A549 (cell line): ENCODE data around the gene STK33. TPM values are rescaled to one million over a fixed set of nuclear protein-coding genes. Genes with fewer than 3 reads are reported as not detected.

Source experiments
- ATAC-seq, 2 experiments: fragments of 200-7000 bp in 1 of 2; fragments of >200 bp in 1 of 2; cut with Nextera tagmentation in 1 of 2; cut with Tn5 transposase in 1 of 2; 3 replicates each; pipeline versions ENCODE4 v1.8.0 to v1.9.1; 2018 to 2020; ENCODE audit warnings: mild to moderate bottlenecking in 1 of 2, moderate library complexity in 1 of 2
- CTCF ChIA-PET: fragments of 300-600 bp; sonication (Branson Sonifier 250); formaldehyde crosslinking; extraction: SDS; loops from one replicate; lab custom pipeline; 2021; ENCODE audit warnings: antibody characterized with exemption, inconsistent platforms; lab: Yijun Ruan, JAX
- POLR2A ChIA-PET: fragments of 350-600 bp; formaldehyde crosslinking; extraction: SDS; loops from one replicate; lab custom pipeline; 2021; ENCODE audit warnings: antibody characterized with exemption, inconsistent platforms; lab: Yijun Ruan, JAX
- DNase-seq, 2 experiments: peaks; one replicate each; pipeline versions ENCODE4 v3.0.0 to v3.0.0-alpha.2; 2011 to 2016; ENCODE audit warnings: low read depth in 1 of 2, low spot score in 1 of 2
- FAIRE-seq: peaks from 2 replicates; lab custom pipeline; 2011; peaks lifted over from hg19 to GRCh38; lab: Jason Lieb, UNC
- H3K27ac ChIP-seq, 2 experiments: fragments of >200 bp; sonication (Bioruptor Twin); formaldehyde crosslinking; 3 replicates each; pipeline ENCODE4 v1.5.1; 2016 to 2017
- H3K4me1 ChIP-seq: fragments of >200 bp; sonication (Bioruptor Twin); formaldehyde crosslinking; 3 replicates; pipeline ENCODE4 v1.6.1; 2016
- H3K4me2 ChIP-seq: fragments of >200 bp; sonication (Bioruptor Twin); formaldehyde crosslinking; 3 replicates; pipeline ENCODE4 v1.6.1; 2016
- H3K4me3 ChIP-seq: fragments of >200 bp; sonication (Bioruptor Twin); formaldehyde crosslinking; 3 replicates; pipeline ENCODE4 v1.5.1; 2016
- H3K9me3 ChIP-seq: fragments of >200 bp; sonication (Bioruptor Twin); formaldehyde crosslinking; 3 replicates; pipeline ENCODE4 v1.6.1; 2016
- CHD2 ChIP-seq: fragments of 150-350 bp; IDR thresholded peaks from 2 replicates; pipeline ENCODE4 v1.6.1; 2014; ENCODE audit warnings: low read length; ENCODE audit not compliant: partially characterized antibody
- E2F6 ChIP-seq: IDR thresholded peaks from 2 replicates; pipeline ENCODE4 v1.6.1; 2012; ENCODE audit warnings: low read depth, borderline replicate concordance
- EHF ChIP-seq: fragments of 250-450 bp; sonication (Bioruptor Pico); IDR thresholded peaks from 2 replicates; pipeline ENCODE4 v1.5.0; 2020; ENCODE audit warnings: mild to moderate bottlenecking
- EHMT2 ChIP-seq: fragments of 200-600 bp; sonication (generic); IDR thresholded peaks from 2 replicates; pipeline ENCODE4 v1.6.1; 2016; ENCODE audit warnings: antibody characterized with exemption, low read depth, mild to moderate bottlenecking, moderate library complexity
- EP300 ChIP-seq, 2 experiments: fragments of >200 bp; sonication (Bioruptor Twin); formaldehyde crosslinking; IDR thresholded peaks; 2 replicates in 1 of 2; 3 replicates in 1 of 2; pipeline ENCODE4 v1.6.1; 2016 to 2017
- ESRRA ChIP-seq: fragments of 150-350 bp; IDR thresholded peaks from 2 replicates; pipeline ENCODE4 v1.6.1; 2014; ENCODE audit warnings: mild to moderate bottlenecking, low read length, borderline replicate concordance
- HDAC2 ChIP-seq: fragments of 200-600 bp; sonication (generic); IDR thresholded peaks from 2 replicates; pipeline ENCODE4 v1.6.1; 2016
- HEYL ChIP-seq: fragments of 250-450 bp; sonication (Bioruptor Pico); IDR thresholded peaks from 2 replicates; pipeline ENCODE4 v1.8.0; 2021; ENCODE audit warnings: mild to moderate bottlenecking, moderate library complexity
- HOXB5 ChIP-seq: fragments of 250-450 bp; sonication (Bioruptor Pico); IDR thresholded peaks from 2 replicates; pipeline ENCODE4 v1.5.0; 2020; ENCODE audit warnings: mild to moderate bottlenecking, moderate library complexity
- MAX ChIP-seq: IDR thresholded peaks from 2 replicates; pipeline ENCODE4 v1.6.1; 2012
- MAZ ChIP-seq: fragments of 150-350 bp; IDR thresholded peaks from 2 replicates; pipeline ENCODE4 v1.6.1; 2014; ENCODE audit warnings: antibody characterized with exemption, low read depth, low read length, borderline replicate concordance
- MYC ChIP-seq: IDR thresholded peaks from 2 replicates; pipeline ENCODE4 v1.6.1; 2012; ENCODE audit warnings: mild to moderate bottlenecking, inconsistent platforms, low read length, improper control_type of control experiment, borderline replicate concordance
- PBX3 ChIP-seq: IDR thresholded peaks from 2 replicates; pipeline ENCODE4 v1.6.1; 2012
- POLR2A ChIP-seq: IDR thresholded peaks from 2 replicates; pipeline ENCODE4 v1.6.1; 2012; ENCODE audit warnings: mild to moderate bottlenecking, low read length
- RARB ChIP-seq: fragments of 250-450 bp; sonication (Bioruptor Pico); IDR thresholded peaks from 2 replicates; pipeline ENCODE4 v1.8.0; 2021; ENCODE audit warnings: mild to moderate bottlenecking, moderate library complexity
- RCOR1 ChIP-seq: fragments of 150-350 bp; IDR thresholded peaks from 2 replicates; pipeline ENCODE4 v1.6.1; 2014; ENCODE audit warnings: antibody characterized with exemption, low read length, low read depth
- RFX5 ChIP-seq: fragments of 450-650 bp; IDR thresholded peaks from 2 replicates; pipeline ENCODE4 v1.7.1; 2014; ENCODE audit warnings: antibody characterized with exemption, mild to moderate bottlenecking, moderate library complexity
- RNF2 ChIP-seq: fragments of 200-600 bp; sonication (generic); IDR thresholded peaks from 2 replicates; pipeline ENCODE4 v1.6.1; 2016; ENCODE audit warnings: low read depth, mild to moderate bottlenecking, antibody characterized with exemption, moderate library complexity, borderline replicate concordance
- TP53 ChIP-seq: fragments of 250-450 bp; sonication (Bioruptor Pico); IDR thresholded peaks from 2 replicates; pipeline ENCODE4 v1.5.0; 2021; ENCODE audit warnings: mild to moderate bottlenecking, moderate library complexity
- WGBS: methylation state at CpG from one replicate; pipeline ENCODE4 v1.1.6; 2017; ENCODE audit errors: missing lambda C conversion rate; 5-methylcytosine and 5-hydroxymethylcytosine counted together
- polyA plus RNA-seq, 4 experiments: library from polyadenylated mRNA; depleted of rRNA in 3 of 4; stranded (reverse); fragments of >200 nt; fragmentation: RNase III in 1 of 4; extraction: RNeasy Plus Mini Kit Qiagen cat#74134 plus additional on column Dnase treatment in 1 of 4; gene quantifications; 2 replicates in 3 of 4; 3 replicates in 1 of 4; pipeline ENCODE4 v1.2.3, GENCODE V29; 2011 to 2017

Gene STK33
- polyA plus RNA-seq, 2 of the 4 experiments (the other 2 are of a cell fraction) = 5.2 to 5.8 TPM

- no peak for TF ChIP-seq PBX3
- no peak for TF ChIP-seq HDAC2
Measured at GRCh38 chr11:8356721-8357504, 237.1 kb downstream of the STK33 start (continued).

GRCh38 chr11:8356216-8356615 lies 237.8 kb downstream of the STK33 start:
- no peak for DNase-seq
- POLR2A ChIA-PET = no interaction called here
- H3K4me3 ChIP-seq = no peak overlapping the region
- CTCF ChIA-PET = interaction anchor here (0.6 to 1.6 kb wide), 6 partner anchors 9 to 93 kb away, joined by 3 to 5 read pairs (median 3); partner anchors contain the start of gene LMO1
- ATAC-seq = no peak
- FAIRE-seq = no peak
- TF ChIP-seq PBX3 (no peak), RFX5 (no peak), MAX (no peak), TP53 (CRISPR knock-in tag) (no peak), POLR2A (no peak), MAZ (no peak), EHMT2 (no peak), EP300 (IDR thresholded peaks at IDR 0.05) (no peak), CHD2 (no peak), MYC (no peak), RNF2 (no peak), HEYL (CRISPR knock-in tag) (no peak)
- no peaks in the 10 kb centered on the region for H3K9me3 ChIP-seq
- no peaks in the 10 kb centered on the region for H3K4me1 ChIP-seq
- 6% methylated on average over 2 of the region's 8 CpGs for WGBS
- no peak overlapping the region for H3K4me2 ChIP-seq
- H3K27ac ChIP-seq = no peak overlapping the region

- H3K4me1 ChIP-seq = no peaks in the 10 kb centered on the region
- TF ChIP-seq HOXB5 (no peak), RARB (CRISPR knock-in tag) (no peak), POLR2A (no peak), MAZ (no peak), EHMT2 (no peak), RCOR1 (no peak), E2F6 (no peak), EHF (no peak), ESRRA (no peak), HDAC2 (no peak), MAX (no peak)
- no peak overlapping the region for H3K4me3 ChIP-seq
- ChIA-PET POLR2A (no interaction called here), CTCF (interaction anchor here (0.6 to 1.6 kb wide), 6 partner anchors 14 to 1000 kb away, joined by 3 to 5 read pairs (median 3); no protein-coding TSS in a partner anchor)
- DNase-seq (no peak), FAIRE-seq (no peak), ATAC-seq (no peak)
- H3K27ac ChIP-seq = no peak overlapping the region
- WGBS = 52% methylated on average over 5 of the region's 5 CpGs
- H3K9me3 ChIP-seq = no peaks in the 10 kb centered on the region
- H3K4me2 ChIP-seq = no peak overlapping the region
Measured at GRCh38 chr11:8355416-8355742, 238.6 kb downstream of the STK33 start.
